Stimulated activated CD8-positive, alpha-beta memory T cell treated with anti-CD3 and anti-CD28 coated beads, Interleukin-7, amount 100 ng/mL, for 48 hours (primary cell): ENCODE results near the gene CENPU.
"Not testable (repeated sequence)": the region's sequence is repeated elsewhere in the genome, so short reads cannot be mapped to it uniquely, and the experiment has no call there.

Source experiments
- DNase-seq, 2 donors: peaks; one replicate each; pipeline ENCODE4 v3.0.0-alpha.2; 2020; ENCODE audit warnings: low read depth in 1 of 2; ENCODE audit errors: extremely low read depth in 1 of 2

CENPU gene

DNA sequence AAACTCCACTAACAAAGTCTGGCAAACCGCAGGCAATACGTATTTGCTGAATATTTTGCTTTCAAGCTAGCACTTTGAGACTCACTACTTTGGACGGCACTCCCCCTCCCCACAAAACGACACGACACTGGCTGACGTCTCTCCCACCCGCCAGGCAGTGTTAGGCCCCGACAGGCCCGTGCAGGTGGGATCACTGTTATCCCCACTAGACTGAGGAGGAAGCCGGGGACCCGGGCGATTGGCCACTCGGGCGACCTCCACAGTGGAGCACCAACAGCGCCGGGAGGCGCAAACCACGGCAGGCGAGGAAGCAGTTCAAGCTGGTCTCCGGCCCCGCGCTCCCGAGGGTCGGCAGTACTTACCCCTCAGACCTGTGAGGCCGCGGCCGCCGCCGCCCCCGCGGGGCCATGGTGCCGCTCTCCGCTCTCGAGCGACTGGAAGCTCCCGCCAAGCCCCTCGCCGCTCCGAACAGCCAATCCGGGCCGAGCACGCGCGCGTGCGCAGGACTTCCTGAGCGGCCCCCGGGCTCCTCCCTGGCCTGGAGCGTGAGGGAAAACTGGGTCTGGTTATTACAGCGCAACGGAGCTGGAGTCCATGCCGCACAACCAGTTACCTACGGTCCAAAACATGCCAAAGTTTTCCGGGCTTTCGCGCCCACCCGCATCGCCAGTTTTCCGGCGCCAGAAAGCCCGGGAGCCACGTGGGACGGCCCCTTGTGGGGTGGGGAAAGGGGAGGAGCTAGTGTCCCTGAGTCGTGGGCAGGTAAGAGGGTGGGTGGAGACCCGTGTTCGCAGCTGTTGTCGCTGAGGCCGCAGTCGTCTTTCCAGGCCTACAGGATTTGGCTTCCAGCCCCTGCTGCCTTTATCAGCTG lies at the start of gene CENPU:
CENPU (minus strand) TSS at position 443 of the 871 bp plus-strand sequence; CDS start at position 409, 34 bp downstream.
- DNase-seq = peak; percentile 91 to 95

DNA sequence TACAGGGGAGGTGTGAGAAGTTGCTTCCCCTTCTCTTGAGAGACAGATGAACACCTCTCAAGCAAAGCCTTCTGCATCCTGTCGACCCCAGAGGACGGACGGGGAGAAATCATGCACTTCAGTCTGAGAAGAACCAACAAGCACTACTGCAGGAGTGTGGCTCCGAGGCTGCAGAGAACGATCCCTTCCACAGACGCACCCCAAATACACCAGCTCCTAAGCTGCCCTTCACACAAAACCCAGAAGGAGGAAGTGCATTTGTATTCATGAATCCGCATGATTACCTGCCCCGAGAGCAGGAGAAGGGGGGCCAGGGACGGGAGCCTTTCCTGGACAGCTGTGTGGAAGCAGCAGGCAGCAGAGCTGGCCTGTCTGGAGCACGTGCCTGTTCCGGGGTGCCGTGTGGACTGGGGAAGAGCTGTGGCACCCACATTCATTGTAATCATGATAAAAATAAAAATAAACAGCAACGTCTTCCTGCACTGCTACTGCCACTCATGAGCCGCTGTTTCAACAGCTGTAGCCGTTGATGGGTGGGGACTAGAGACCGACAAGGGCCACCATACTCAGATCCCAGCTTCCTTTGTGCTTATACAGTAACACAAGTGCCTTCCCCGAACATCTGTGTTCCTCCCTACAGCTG lies 49.0 kb upstream of the CENPU start:
- no peak for DNase-seq

DNA sequence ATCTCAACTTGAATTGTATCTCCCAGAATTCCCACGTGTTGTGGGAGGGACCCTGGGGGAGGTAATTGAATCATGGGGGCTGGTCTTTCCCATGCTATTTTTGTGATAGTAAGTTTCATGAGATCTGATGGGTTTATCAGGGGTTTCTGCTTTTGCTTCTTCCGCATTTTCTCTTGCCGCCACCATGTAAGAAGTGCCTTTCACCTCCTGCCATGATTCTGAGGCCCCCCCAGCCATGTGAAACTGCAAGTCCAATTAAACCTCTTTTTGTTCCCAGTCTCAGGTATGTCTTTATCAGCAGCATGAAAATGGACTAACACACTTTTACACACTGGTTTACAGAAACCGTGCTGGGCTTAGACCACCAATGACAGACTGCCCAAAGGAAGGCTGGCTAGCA lies 45.3 kb upstream of the CENPU start:
- DNase-seq = not testable (repeated sequence)

GRCh38 chr4:184778325-184778724 lies 44.4 kb upstream of the CENPU start:
- DNase-seq = no peak

- no peak for DNase-seq
Observed at GRCh38 chr4:184776821-184777220, 42.9 kb upstream of the CENPU start.

DNA sequence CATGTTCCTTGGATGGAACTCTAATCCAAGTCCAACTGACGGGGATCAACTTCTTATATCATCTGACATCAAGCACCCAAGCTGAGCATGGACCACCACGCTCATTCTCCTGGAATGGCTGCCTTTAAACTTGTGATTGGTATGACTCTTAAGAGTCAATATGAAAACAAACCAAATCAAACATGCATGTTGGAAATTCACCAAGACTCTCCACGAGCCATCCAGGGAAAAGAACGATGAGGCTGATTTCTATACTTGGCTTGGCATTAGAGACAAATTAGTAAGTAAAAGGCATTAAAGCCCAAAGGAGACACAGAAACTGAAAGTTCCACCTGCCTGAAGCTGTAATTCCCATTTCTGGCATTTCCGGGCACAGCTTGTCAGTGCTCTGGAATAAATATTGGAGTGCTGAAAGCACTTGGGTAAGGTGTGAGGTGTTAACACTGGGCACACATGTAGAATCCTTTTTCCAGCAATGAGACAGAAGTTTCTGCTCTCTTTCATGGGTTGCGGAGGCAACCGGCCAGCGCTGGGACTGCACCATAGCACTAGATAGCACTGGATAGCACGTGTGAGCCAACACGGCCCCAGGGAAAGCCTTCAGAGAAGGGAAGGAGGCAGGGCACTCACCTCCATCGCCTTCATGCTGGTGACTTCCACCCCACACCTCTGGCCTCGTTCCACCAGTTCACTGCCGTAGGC lies 42.1 kb upstream of the CENPU start:
- DNase-seq = no peak

DNA sequence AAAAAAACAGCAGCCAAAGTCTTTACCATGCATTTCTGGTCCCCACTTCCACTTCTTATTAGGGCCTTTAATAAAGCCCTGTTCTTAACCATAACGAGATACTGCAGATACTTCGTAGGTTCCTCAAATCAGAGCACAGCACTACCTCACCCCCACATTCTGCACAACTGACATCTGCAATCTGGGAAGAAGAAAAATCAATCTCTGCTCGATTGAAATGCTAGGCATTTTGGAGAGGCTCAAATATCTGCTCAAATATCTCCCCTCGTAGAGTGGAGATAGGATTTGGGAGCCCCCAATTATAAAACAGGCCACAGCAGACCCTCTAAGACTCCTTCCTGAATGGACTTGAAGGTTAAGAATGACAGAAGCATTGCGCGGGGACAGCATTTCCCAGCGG lies 40.3 kb upstream of the CENPU start:
- no peak for DNase-seq

- no peak for DNase-seq
Observed at GRCh38 chr4:184771416-184771815, 37.5 kb upstream of the CENPU start.

DNA sequence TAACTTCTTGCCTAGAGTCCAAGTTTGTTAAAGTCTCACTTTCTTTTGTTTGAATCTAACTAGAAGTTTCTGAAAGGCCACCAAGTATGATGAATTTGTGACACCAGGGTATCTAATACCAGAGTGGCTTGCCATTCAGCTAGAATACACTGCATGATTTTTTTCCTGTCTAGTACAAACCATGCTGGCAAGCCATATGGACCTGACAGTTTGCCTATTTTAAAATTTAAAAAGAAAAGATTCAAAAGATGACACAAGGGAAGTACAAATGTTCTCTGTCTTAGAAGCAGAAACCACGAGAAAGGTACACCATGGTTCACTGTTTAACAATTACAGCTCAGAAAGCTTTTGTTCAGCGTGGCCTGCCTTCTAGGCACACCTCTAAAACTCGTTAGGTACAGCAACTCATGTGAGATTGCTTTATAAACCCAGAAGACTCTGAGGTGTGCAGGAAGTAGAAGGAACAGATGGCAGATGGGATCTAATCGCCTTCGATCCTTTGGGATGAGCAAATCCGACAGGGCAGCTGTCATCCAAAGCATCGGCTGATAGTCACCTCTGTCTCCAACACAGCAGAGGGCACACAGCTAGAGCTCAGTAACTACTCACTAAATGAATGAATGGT lies 35.4 kb upstream of the CENPU start:
- DNase-seq = no peak

- no peak for DNase-seq
Observed at GRCh38 chr4:184768296-184768695, 34.4 kb upstream of the CENPU start.

DNA sequence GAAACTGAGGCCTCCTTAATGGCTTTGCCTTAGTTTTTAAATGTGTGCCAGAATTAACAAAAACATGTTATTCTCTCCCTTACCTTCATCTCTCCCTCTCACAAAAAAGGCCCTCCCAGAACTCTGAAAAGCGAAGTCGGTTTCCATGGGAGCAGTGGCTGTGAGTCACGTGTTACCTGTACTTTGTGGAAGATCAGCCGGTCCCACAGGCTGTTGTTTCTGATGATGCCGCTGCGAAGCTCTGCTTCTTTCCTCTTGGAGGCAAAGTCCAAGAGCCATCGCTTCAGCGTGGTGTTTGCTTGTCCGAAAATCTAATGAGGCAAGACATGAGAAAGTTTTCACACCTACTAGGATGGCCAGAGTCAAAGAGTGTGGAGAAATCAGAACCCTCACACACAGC lies 32.5 kb upstream of the CENPU start:
- no peak for DNase-seq

DNA sequence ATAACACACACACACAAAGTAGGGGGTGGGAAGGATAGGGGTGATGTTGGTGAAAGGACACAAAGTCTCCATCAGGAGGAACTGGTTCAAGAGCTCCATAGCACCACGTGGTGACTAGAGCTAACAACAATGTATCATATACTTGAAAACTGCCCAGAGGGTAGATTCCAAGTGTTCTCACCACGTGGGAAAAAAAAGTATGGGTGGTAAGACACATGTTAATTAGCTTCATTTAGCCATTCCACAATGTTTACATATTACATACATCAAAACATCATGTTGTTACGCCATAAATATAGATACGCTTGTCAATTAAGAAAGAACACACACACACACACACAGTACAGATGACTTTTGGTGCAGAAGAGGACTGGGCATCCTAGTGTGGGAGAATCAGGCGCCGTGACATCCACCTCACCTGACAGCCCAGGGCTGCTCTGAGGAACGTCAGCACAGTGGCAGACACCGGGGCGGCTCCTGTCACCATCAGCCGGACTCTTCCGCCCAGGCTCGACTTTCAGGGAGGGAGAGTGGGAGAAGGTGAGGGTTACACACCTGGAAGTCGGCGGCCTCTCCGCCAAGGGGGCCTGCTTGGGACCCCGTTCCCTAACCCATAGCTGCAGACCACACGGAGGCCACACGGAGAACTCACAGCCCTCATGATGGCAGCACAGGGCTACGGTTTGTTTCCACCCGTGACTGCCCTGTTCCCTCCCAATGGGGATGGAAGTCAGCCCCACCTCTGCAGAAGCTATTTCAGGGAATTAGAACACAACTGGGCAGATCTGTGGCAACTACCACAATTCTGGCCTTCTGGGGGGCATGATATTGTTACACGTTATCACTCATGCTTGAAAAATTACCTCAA lies 31.8 kb upstream of the CENPU start:
- no peak for DNase-seq

GRCh38 chr4:184764601-184765000 lies 30.7 kb upstream of the CENPU start:
- no peak for DNase-seq

- DNase-seq = no peak
Observed at GRCh38 chr4:184763150-184763780, 29.4 kb upstream of the CENPU start.

- peak in 1 of 2 donors; percentile 9 for DNase-seq
Observed at GRCh38 chr4:184762100-184762499, 28.2 kb upstream of the CENPU start.

DNA sequence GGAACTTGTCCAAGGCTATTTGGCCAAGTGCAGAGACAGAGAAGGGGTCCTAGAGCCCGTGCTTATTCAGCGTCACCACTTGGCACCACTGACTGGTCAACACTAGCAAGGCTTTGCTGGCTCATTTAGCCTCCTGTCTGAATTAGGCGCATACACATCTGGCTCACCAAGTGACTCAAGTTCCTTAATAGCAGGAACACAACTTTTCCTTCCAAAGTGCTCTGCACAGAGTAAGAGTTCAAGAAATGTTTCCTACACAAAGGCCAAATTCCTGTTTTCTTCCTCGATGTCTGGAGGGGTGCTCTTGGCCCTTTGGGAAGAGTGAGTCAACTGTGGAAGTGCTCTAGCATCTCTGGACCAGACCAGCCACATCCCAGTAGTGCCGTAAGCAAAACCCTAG lies 26.8 kb upstream of the CENPU start:
- DNase-seq = no peak

- no peak for DNase-seq
Observed at GRCh38 chr4:184757810-184758209, 23.9 kb upstream of the CENPU start.

DNA sequence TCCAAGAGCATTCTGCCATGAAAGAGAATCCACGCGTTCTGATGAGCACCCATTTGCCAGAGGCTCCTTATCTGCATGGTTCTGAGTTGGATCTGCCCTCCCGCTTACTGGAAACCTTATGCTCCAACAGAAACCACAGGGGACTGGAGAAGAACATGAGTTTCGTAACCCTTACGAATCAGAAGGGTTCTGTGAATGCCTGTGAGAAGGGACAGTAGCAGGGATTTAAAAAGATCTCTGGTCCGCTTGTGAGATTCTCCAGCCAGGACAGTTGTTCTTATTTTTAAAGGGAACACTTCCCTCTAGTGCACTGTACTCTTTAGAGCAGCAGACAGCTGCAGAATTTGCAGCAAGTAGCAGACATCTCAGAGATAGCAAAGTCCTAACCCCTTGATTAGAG lies 22.5 kb upstream of the CENPU start:
- no peak for DNase-seq

DNA sequence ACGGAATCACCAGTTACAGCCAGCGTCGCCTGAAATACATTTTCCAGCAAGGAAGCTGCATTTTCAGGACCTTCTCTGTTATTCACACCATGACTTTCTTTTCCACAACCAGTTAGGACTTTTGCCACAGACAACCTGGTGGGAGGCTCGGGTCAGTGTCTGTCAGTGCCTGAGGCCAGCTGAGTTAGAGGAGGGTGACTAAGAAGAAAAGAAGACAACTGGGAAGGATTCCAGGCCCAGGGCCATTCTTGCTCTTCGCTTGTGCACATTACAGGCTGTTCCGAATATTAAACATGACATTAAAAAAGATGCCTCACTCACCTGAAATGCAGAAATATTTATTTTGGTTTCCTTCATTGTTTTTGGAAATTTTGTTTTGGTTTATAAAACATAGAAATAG lies 21.4 kb upstream of the CENPU start:
- no peak for DNase-seq
